ENCODE results near the gene CROT.
A peak's percentile ranks its signal among the peaks of the same experiment; 100 is the strongest.

Gene CROT

GRCh38 chr7:87416682-87417587, 71.5 kb downstream of the CROT start:
- peak; percentile 78 for DNase-seq

DNA sequence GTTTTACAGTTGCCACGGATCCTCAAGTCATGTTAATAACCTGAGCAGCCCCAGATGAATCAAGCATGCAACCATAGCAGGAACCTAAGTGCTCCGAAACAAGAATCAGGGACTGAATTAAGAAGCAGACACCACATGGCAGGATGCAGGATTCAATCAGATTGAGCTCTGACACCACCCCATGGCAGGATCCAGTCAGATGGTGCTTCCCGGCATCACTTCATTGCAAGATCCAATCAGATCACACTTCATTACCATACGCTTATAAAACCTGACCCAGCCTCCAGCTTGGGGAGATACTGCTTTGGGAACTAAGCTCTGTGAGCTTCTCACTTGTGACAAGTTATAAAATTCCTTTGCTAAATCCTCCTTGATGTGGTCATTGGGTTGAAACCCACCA, 74.7 kb downstream of the CROT start:
- no peak for DNase-seq

DNA sequence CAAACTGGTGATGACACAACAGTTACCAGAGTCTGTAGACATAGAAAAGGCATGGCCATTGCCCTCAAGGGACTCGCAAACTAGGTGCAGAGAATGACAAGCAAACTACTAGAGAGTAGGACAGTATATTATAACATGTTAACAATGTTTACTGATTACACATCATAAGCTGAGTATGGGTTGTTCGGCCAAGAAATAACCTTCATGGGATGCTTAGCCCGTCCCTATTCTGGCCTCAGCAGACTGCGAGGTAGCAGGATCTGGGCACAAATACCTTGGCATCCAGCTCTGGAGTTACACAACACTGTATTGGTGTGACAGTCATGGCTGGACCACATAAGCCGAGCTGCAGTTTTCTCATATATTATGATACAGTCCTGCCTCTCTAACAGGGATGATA, 78.6 kb downstream of the CROT start:
- DNase-seq = no peak

- DNase-seq = no peak
Observed at GRCh38 chr7:87426160-87426559, 80.7 kb downstream of the CROT start.

- no peak for DNase-seq
Observed at GRCh38 chr7:87427288-87427687, 81.8 kb downstream of the CROT start.

GRCh38 chr7:87432536-87432935, 87.1 kb downstream of the CROT start:
- no peak for DNase-seq

- DNase-seq = peak; percentile 4
Observed at GRCh38 chr7:87435546-87435945, 90.1 kb downstream of the CROT start.

DNA sequence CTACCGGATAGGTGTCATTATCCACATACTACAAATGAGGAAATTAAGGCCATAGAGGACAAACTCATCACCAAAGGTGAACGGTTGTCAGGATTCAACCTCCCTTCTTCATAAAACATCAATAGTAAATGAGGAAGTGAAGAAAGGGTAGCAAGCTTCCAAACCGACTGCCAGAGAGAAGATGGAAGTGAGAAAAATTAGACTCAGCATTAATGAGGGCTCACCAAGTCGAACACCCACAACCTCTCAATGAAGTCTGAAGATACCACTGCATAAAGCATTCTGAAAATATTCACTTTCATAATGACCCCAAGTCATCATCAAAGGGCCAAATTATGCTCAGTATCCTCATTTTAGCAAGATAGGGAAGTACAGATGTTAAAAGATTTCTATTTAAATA, 100.4 kb downstream of the CROT start:
- no peak for DNase-seq

DNA sequence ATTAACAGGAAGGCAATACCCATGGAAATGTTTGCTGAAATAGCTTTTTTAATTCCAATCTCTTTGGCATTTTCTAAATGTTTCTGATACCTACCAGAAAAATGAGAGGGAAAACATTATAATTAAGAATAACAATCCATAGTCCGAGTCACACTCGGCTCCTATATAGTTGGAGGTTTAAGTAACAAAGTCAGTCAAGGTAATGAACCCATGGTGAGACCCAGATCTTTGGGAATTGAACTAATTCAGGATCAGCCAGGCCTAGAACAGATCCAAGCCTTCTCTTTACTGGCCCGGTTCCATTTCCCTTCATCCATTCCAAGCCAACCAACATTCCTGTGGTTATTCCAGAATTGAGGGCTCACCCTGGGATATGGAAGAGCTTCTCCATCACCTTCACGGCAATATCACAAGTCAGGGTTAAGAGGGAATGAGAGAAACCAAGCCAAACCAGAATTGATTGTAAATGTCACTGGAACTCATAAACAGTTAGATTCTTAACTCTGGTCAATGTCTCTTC, 101.7 kb downstream of the CROT start:
- no peak for DNase-seq

GRCh38 chr7:87448388-87448787, 102.9 kb downstream of the CROT start:
- no peak for DNase-seq
